ENCODE measurements around the gene FKRP. TPM values are rescaled to one million over a fixed set of nuclear protein-coding genes. Genes with fewer than 3 reads are reported as not detected.

FKRP gene
- total and polyA plus RNA-seq, 2 of the 13 experiments (the other 11 are each of a cell fraction or from before 2014, with no cell fraction given) = 7.3 to 9.8 TPM

- TF ChIP-seq, protein P1, sequence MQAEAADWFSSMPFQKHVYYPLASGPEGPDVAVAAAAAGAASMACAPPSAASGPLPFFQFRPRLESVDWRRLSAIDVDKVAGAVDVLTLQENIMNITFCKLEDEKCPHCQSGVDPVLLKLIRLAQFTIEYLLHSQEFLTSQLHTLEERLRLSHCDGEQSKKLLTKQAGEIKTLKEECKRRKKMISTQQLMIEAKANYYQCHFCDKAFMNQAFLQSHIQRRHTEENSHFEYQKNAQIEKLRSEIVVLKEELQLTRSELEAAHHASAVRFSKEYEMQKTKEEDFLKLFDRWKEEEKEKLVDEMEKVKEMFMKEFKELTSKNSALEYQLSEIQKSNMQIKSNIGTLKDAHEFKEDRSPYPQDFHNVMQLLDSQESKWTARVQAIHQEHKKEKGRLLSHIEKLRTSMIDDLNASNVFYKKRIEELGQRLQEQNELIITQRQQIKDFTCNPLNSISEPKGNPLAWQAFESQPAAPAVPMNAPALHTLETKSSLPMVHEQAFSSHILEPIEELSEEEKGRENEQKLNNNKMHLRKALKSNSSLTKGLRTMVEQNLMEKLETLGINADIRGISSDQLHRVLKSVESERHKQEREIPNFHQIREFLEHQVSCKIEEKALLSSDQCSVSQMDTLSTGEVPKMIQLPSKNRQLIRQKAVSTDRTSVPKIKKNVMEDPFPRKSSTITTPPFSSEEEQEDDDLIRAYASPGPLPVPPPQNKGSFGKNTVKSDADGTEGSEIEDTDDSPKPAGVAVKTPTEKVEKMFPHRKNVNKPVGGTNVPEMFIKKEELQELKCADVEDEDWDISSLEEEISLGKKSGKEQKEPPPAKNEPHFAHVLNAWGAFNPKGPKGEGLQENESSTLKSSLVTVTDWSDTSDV (CRISPR knock-in tag; IDR thresholded peaks at IDR 0.05) = 0 out of 2 replicates have a peak, but pooled peaks have one; percentile 37
- TF ChIP-seq KLF12 (CRISPR knock-in tag; IDR thresholded peaks at IDR 0.05; ENCODE audit: borderline replicate concordance) = no peak
- TF ChIP-seq ZNF747 (CRISPR knock-in tag; IDR thresholded peaks at IDR 0.05; ENCODE audit: borderline replicate concordance) = 0 out of 2 replicates have a peak, but pooled peaks have one; percentile 21
- 0 out of 2 replicates have a peak, but pooled peaks have one; percentile 31 for TF ChIP-seq E2F5 (CRISPR knock-in tag; conservative IDR thresholded peaks at IDR 0.05)
- no peak for TF ChIP-seq ISL2 (CRISPR knock-in tag; IDR thresholded peaks at IDR 0.05)
- TF ChIP-seq ZNF850 (CRISPR knock-in tag; conservative IDR thresholded peaks at IDR 0.05) = peak; percentile 44; the same call in 1 of the 2 replicates
- no peak for TF ChIP-seq ZNF547 (CRISPR knock-in tag; IDR thresholded peaks at IDR 0.05)
- no peak for TF ChIP-seq ZFP36 (IDR thresholded peaks at IDR 0.05; ENCODE audit: borderline replicate concordance, low read depth, low read length, partially characterized antibody)
- no peak for TF ChIP-seq ZNF570 (CRISPR knock-in tag; IDR thresholded peaks at IDR 0.05; ENCODE audit: borderline replicate concordance)
- TF ChIP-seq FOXK1 (CRISPR knock-in tag; IDR thresholded peaks at IDR 0.05; ENCODE audit: borderline replicate concordance, low read depth) = no peak
- no peak for TF ChIP-seq ZNF10 (CRISPR knock-in tag; IDR thresholded peaks at IDR 0.05; ENCODE audit: borderline replicate concordance, low read depth)
- no peak for TF ChIP-seq ZNF335 (CRISPR knock-in tag; IDR thresholded peaks at IDR 0.05)
- TF ChIP-seq ZBTB7B (CRISPR knock-in tag; IDR thresholded peaks at IDR 0.05) = no peak
- TF ChIP-seq SALL2 (CRISPR knock-in tag; IDR thresholded peaks at IDR 0.05) = no peak
- peak; percentile 5; the same call in 1 of the 2 replicates for TF ChIP-seq ZNF891 (CRISPR knock-in tag; IDR thresholded peaks at IDR 0.05)
- TF ChIP-seq, protein P2, sequence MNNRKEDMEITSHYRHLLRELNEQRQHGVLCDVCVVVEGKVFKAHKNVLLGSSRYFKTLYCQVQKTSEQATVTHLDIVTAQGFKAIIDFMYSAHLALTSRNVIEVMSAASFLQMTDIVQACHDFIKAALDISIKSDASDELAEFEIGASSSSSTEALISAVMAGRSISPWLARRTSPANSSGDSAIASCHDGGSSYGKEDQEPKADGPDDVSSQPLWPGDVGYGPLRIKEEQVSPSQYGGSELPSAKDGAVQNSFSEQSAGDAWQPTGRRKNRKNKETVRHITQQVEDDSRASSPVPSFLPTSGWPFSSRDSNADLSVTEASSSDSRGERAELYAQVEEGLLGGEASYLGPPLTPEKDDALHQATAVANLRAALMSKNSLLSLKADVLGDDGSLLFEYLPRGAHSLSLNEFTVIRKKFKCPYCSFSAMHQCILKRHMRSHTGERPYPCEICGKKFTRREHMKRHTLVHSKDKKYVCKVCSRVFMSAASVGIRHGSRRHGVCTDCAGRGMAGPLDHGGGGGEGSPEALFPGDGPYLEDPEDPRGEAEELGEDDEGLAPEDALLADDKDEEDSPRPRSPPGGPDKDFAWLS (CRISPR knock-in tag; IDR thresholded peaks at IDR 0.05; ENCODE audit: borderline replicate concordance) = no peak
- no peak for TF ChIP-seq TARDBP (CRISPR knock-in tag; IDR thresholded peaks at IDR 0.05)
- no peak for TF ChIP-seq RNF2 (conservative IDR thresholded peaks at IDR 0.05; ENCODE audit: low read depth)
- TF ChIP-seq NCOR1 (IDR thresholded peaks at IDR 0.05; ENCODE audit: borderline replicate concordance, low read length) = no peak
- no peak for TF ChIP-seq ZNF414 (CRISPR knock-in tag; IDR thresholded peaks at IDR 0.05)
- TF ChIP-seq FOSL2 (CRISPR knock-in tag; IDR thresholded peaks at IDR 0.05) = peak; percentile 23; the same call in 1 of the 2 replicates
Observed at GRCh38 chr19:46787331-46788261, 41.7 kb downstream of the FKRP start (continued).
